KMS-11 (cell line): ENCODE data around the gene ELL3.
"Not testable (repeated sequence)": the region's sequence is repeated elsewhere in the genome, so short reads cannot be mapped to it uniquely, and the experiment has no call there.

Source experiments
- H2AFZ ChIP-seq: fragments of 200-600 bp; sonication (generic); 2 replicates; pipeline ENCODE4 v1.6.1; 2016; ENCODE audit warnings: antibody characterized with exemption, mixed run types, low read depth
- H3K27ac ChIP-seq: fragments of 200-600 bp; sonication (generic); 2 replicates; pipeline ENCODE4 v1.6.1; 2016; ENCODE audit warnings: mild to moderate bottlenecking, mixed run types
- H3K27me3 ChIP-seq: fragments of 200-600 bp; sonication (generic); 2 replicates; pipeline ENCODE4 v1.6.1; 2017; ENCODE audit warnings: mild to moderate bottlenecking, low read depth, mixed run types, moderate library complexity; ENCODE audit not compliant: insufficient read depth
- H3K36me3 ChIP-seq: fragments of 200-600 bp; sonication (generic); 2 replicates; pipeline ENCODE4 v1.6.1; 2017; ENCODE audit warnings: mild to moderate bottlenecking, mixed run types; ENCODE audit not compliant: insufficient read depth
- H3K4me1 ChIP-seq: fragments of 200-600 bp; sonication (generic); 2 replicates; pipeline ENCODE4 v1.6.1; 2016; ENCODE audit warnings: mild to moderate bottlenecking, low read depth, mixed run types; ENCODE audit not compliant: poor library complexity, severe bottlenecking
- H3K4me2 ChIP-seq: fragments of 200-600 bp; sonication (generic); 2 replicates; pipeline ENCODE4 v1.7.0; 2016; ENCODE audit warnings: mild to moderate bottlenecking, mixed run types
- H3K4me3 ChIP-seq: fragments of 200-600 bp; sonication (generic); IDR thresholded peaks from 2 replicates; pipeline ENCODE4 v1.6.1; 2017; ENCODE audit warnings: low read depth, low read length, mixed read lengths; ENCODE audit not compliant: insufficient read depth
- H3K79me2 ChIP-seq: fragments of 200-600 bp; sonication (generic); 2 replicates; pipeline ENCODE4 v1.6.1; 2016; ENCODE audit warnings: low read depth, mixed run types; ENCODE audit not compliant: insufficient read depth
- H3K9ac ChIP-seq: fragments of 200-600 bp; sonication (generic); 2 replicates; pipeline ENCODE4 v1.6.1; 2016; ENCODE audit warnings: mild to moderate bottlenecking, mixed run types
- H4K20me1 ChIP-seq: fragments of 200-600 bp; sonication (generic); 2 replicates; pipeline ENCODE4 v1.6.1; 2016; ENCODE audit warnings: mild to moderate bottlenecking, mixed run types; ENCODE audit not compliant: insufficient read depth
- CTCF ChIP-seq: fragments of 200-600 bp; sonication (generic); conservative IDR thresholded peaks from 2 replicates; pipeline ENCODE4 v1.6.1; 2017; ENCODE audit warnings: low read depth, mild to moderate bottlenecking, antibody characterized with exemption, low read length, moderate library complexity, mixed read lengths

Gene ELL3

GRCh38 chr15:43821505-43821904 lies 44.7 kb upstream of the ELL3 start:
- peaks cover 22% of the 10 kb centered on the region for H3K4me1 ChIP-seq
- no peaks in the 10 kb centered on the region for H3K36me3 ChIP-seq
- no peak overlapping the region for H3K27ac ChIP-seq

DNA sequence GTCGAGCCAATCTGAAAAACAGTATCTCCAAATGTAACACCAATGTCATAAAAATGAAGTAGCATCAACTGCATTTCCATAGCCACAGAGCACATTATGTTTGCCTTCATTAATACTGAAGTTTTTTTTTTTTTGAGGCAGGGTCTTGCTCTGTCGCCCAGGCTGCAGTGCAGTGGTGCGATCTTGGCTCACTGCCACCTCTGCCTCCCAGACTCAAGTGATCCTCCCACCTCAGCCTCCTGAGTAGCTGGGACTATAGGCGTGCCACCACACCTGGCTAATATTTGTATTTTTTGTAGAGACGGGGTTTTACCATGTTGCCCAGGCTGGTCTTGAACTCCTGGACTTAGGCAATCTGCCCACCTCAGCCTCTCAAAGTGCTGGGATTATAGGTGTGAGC lies 38.3 kb upstream of the ELL3 start:
- not testable (repeated sequence) for H3K27me3 ChIP-seq, H3K4me2 ChIP-seq, H4K20me1 ChIP-seq, H3K4me3 ChIP-seq, H3K36me3 ChIP-seq, H2AFZ ChIP-seq, H3K4me1 ChIP-seq, H3K9ac ChIP-seq, H3K27ac ChIP-seq
- H3K79me2 ChIP-seq, result peaks cover 19% of the 10 kb centered on the region

More at GRCh38 chr15:43821505-43821904, 44.7 kb upstream of the ELL3 start:
- Histone ChIP-seq H3K4me3 (no peak overlapping the region), H3K4me2 (no peak overlapping the region), H3K79me2 (peaks cover 75% of the 10 kb centered on the region), H4K20me1 (no peaks in the 10 kb centered on the region), H3K9ac (no peak overlapping the region), H2AFZ (no peak overlapping the region), H3K27me3 (no peaks in the 10 kb centered on the region)
- TF ChIP-seq CTCF, result no peak

DNA sequence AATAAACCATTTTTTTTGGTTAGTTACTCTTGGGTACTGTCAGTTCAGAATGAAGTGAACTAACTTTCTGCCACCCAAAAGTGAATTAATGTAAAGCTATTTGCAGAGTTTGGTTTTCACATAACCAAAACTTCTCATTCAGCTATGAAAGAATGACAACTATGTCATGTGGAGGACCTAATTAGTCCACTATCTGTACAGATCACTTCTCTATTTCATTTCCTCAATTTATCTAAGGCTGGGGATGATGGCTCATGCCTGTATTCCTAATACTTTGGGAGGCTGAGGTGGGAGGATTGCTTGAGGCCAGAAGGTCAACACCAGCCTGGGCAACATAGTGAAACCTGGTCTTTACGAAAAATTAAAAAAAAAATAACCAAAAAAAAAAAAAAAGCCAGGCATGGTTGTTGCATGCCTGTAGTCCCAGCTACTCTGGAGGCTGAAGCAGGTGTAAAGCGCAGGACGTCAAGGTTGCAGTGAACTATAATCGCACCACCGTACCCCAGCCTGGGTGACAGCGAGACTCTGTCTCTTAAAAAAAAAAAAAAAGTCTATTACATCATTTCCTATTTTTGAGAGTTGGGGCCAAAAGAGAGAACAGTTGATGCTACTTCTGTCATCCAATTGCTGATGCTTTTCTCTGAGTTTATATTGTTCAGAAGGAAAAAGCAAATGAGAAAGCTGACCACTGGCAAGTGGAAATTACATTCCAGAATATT lies 32.4 kb upstream of the ELL3 start:
- Histone ChIP-seq H3K4me3 (no peak overlapping the region), H2AFZ (no peak overlapping the region), H3K79me2 (no peaks in the 10 kb centered on the region), H3K4me2 (no peak overlapping the region), H3K4me1 (peaks cover 5% of the 10 kb centered on the region), H3K36me3 (peaks cover 7% of the 10 kb centered on the region; the same call in 1 of the 2 replicates), H3K27ac (no peak overlapping the region), H4K20me1 (no peaks in the 10 kb centered on the region), H3K27me3 (no peaks in the 10 kb centered on the region), H3K9ac (no peak overlapping the region)
- TF ChIP-seq CTCF, result no peak

GRCh38 chr15:43808435-43808950 lies 31.7 kb upstream of the ELL3 start:
- H3K79me2 ChIP-seq, result no peaks in the 10 kb centered on the region
- H3K9ac ChIP-seq, result no peak overlapping the region
- peaks cover 4% of the 10 kb centered on the region; the same call in 1 of the 2 replicates for H3K36me3 ChIP-seq
- no peak overlapping the region for H2AFZ ChIP-seq
- no peak for TF ChIP-seq CTCF
- H3K27ac ChIP-seq, result no peak overlapping the region
- no peaks in the 10 kb centered on the region for H4K20me1 ChIP-seq
- H3K4me2 ChIP-seq, result no peak overlapping the region
- no peak overlapping the region for H3K4me3 ChIP-seq
- H3K27me3 ChIP-seq, result no peaks in the 10 kb centered on the region
- peaks cover under 1% of the 10 kb centered on the region for H3K4me1 ChIP-seq

- not testable (repeated sequence) for H3K27me3 ChIP-seq, H4K20me1 ChIP-seq, H2AFZ ChIP-seq, H3K27ac ChIP-seq, H3K4me2 ChIP-seq, H3K4me1 ChIP-seq, H3K9ac ChIP-seq, H3K4me3 ChIP-seq, H3K36me3 ChIP-seq
- peaks cover 13% of the 10 kb centered on the region; the same call in 1 of the 2 replicates for H3K79me2 ChIP-seq
Measured at GRCh38 chr15:43802676-43803075, 25.9 kb upstream of the ELL3 start.
